HG02840 (cell line): Measurements from ENCODE around the gene PAGR1.
"Not testable (repeated sequence)": the region's sequence is repeated elsewhere in the genome, so short reads cannot be mapped to it uniquely, and the experiment has no call there.

Source experiments
- ATAC-seq: cut with Tn5 transposase; IDR thresholded peaks from one replicate; pipeline ENCODE4 v1.9.1; 2021; ENCODE audit warnings: mild to moderate bottlenecking, moderate library complexity, moderate number of reproducible peaks; ENCODE audit not compliant: unreplicated experiment, low FRiP score

PAGR1 gene

DNA sequence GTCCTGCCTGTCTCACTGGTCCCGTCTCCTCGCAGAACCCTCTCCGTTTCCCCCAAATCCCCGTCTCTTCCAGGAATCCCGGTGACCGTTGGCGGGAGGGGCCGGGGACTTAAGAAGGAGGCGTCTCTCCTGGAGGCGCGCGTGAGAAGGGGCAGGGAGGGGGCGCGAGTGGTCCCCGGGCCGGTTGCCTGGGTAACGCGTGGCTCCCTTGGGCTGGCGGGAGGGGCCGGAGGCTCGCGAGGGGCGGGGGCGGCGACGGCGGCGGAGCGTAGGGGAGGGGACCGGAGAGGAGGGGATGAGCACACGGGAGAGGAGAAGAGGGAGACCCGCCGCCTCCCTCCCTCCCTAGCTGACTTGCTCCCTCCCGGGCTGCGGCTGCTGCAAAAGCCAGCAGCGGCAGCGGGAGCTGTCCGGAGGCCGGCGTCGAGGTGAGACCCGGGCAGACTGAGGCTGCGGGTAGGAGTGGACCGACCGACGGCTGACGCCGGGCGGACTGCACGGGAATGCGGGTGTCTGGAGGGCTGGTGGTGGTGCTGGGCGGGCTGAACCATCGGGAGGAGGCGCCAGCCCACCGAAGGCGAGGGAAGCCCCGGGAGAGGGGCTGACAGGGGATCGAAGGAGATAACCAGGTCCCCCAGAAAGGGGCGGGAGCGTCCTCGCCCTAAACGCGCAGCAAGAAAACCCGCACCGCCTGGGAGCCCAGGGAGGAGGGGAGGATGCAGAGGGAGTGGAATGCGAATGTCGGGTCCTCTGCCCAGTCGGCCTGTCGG, 3.9 kb upstream of the PAGR1 start, which contains the start of gene PRRT2:
PRRT2 (plus strand) TSS at position 298 of the 770 bp plus-strand sequence. CDS start 862 bp downstream, outside the sequence.
- ATAC-seq = no peak

DNA sequence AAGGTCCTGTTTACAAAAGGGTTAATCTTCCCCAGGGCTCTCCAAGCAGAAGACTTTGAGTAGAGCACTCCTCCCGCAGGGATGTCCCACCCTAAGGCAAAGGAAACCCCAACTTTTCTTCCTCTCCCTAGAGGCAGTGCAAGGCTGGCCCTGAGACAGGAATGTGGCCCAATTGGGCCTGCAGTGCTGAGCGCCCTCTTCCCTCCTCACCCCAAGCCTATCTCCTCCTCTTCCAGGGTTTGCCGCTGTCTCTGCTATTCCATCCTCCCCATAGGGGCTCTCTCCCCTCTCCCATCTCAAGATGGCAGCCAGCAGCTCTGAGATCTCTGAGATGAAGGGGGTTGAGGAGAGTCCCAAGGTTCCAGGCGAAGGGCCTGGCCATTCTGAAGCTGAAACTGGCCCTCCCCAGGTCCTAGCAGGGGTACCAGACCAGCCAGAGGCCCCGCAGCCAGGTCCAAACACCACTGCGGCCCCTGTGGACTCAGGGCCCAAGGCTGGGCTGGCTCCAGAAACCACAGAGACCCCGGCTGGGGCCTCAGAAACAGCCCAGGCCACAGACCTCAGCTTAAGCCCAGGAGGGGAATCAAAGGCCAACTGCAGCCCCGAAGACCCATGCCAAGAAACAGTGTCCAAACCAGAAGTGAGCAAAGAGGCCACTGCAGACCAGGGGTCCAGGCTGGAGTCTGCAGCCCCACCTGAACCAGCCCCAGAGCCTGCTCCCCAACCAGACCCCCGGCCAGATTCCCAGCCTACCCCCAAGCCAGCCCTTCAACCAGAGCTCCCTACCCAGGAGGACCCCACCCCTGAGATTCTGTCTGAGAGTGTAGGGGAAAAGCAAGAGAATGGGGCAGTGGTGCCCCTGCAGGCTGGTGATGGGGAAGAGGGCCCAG, 3.0 kb upstream of the PAGR1 start:
- ATAC-seq = no peak

DNA sequence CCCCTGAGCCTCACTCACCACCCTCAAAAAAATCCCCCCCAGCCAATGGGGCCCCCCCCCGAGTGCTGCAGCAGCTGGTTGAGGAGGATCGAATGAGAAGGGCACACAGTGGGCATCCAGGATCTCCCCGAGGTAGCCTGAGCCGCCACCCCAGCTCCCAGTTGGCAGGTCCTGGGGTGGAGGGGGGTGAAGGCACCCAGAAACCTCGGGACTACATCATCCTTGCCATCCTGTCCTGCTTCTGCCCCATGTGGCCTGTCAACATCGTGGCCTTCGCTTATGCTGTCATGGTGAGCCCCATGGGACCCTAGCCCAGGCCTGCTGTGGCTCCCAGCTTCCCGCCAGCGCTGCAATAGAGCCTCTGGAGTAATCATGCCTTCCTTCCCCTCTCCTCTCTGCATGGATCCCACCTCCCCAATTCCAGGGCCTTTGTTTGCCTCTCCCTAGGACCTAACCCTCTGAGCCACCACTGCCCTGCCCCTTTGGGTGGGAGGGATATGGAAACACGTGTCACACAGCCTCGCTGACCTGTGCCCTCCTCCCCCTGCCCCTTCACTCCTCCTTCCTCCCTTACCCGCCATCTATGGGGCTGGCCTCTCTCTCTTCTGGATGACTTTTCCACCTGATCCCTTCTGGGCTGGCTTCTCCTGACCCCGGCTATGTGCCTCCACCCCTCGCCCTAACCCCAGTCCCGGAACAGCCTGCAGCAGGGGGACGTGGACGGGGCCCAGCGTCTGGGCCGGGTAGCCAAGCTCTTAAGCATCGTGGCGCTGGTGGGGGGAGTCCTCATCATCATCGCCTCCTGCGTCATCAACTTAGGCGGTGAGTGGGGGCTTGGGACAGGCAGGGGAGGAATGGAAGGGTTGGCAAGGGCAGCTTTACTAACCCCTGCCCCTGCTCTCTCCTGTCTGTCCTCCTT, 2.0 kb upstream of the PAGR1 start:
- no peak for ATAC-seq

DNA sequence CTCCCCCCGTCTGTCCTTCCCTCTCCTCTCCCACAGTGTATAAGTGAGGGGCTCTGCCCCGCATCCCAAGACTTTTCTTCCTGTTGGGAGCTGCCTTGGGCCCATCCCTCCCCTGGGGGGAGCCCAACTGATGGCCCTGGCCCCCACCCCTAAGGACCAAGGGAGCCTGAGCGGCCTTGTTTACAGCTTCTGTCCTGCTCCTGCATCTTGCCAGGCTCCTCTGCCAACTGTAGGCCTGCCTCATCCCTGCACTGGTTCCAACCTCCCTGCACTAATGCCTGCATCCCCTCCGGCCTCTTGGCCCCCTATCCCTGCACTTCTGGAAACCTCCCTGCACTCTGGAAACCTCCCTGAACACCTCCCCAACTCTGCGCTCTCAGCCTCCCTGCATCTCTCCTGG, 1.4 kb upstream of the PAGR1 start:
- no peak for ATAC-seq

DNA sequence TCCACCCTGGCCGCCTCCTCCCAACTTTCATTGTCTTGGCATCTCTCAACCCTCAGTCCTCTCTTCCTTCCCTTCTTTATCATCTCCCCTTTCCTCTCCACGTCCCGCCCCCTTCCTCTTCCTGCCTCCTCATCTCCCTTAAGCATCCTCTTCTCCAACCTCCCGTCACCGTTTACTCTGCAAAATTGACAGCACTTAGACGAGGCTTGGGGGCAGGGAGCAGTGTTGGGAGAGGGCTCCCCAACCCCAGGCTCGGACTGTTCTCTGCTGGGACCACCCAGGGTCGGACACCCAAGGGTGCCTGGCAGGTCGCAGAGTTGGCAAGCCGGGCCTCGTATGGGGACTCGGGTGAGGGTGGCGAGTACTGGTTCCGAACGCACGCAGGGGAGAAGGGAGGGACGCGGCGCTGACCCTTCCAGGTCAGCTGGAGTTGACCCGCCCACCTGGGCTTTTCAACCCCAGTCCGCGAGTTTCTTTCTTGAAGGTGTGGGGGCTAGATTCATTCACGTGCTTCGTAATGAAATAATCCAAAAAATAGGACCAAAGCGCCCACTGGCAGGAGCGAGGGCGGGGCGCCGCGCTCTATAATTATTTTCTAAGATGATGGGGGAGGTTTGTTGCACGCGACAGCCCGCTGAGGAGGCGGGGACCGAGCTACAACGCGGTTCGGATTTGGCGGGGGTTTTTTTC, 775 bp upstream of the PAGR1 start:
- no peak for ATAC-seq

DNA sequence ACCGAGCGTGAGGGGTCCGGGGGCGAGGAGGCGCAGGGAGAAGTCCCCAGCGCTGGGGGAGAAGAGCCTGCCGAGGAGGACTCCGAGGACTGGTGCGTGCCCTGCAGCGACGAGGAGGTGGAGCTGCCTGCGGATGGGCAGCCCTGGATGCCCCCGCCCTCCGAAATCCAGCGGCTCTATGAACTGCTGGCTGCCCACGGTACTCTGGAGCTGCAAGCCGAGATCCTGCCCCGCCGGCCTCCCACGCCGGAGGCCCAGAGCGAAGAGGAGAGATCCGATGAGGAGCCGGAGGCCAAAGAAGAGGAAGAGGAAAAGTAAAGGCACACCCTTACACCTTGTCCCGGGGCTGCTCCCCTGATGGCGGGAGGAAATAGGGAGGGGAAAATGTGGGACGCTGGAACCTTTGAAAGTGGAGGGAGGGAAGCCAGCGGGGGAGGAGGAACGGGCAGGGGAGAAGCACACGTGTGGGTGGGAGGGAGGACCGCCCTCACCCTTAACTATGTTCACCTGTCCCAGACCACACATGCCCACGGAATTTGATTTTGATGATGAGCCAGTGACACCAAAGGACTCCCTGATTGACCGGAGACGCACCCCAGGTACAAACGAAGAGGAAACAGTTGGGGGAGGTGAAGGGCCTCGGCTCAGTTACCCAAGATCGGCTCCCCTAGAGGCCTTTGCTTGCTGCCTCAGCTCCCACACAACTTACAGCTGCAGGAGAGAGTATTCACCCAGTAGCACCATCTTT, 916 bp downstream of the PAGR1 start:
- ATAC-seq = no peak

DNA sequence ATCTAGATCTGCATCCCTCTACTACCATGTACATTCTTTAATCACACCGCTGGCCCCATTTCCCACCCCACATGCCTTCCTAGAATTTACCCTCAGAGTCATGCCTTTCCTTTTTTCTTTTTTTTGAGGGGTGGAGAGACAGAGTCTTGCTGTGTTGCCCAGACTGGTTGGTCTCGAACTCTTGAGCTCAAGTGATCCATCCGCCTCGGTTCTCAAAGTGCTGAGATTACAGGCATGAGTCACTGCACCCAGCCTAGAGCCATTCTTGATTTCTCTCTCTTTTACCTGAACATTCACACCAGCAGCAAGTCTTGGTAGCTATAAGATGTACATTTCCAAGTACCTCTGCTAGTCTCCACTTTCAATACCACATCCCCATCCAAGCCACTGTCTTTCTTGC, 2.1 kb downstream of the PAGR1 start:
- ATAC-seq = no peak

DNA sequence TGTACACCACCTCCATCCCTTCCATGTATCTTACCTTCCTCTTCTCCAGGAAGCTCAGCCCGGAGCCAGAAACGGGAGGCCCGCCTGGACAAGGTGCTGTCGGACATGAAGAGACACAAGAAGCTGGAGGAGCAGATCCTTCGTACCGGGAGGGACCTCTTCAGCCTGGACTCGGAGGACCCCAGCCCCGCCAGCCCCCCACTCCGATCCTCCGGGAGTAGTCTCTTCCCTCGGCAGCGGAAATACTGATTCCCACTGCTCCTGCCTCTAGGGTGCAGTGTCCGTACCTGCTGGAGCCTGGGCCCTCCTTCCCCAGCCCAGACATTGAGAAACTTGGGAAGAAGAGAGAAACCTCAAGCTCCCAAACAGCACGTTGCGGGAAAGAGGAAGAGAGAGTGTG, 3.6 kb downstream of the PAGR1 start:
- ATAC-seq = no peak

DNA sequence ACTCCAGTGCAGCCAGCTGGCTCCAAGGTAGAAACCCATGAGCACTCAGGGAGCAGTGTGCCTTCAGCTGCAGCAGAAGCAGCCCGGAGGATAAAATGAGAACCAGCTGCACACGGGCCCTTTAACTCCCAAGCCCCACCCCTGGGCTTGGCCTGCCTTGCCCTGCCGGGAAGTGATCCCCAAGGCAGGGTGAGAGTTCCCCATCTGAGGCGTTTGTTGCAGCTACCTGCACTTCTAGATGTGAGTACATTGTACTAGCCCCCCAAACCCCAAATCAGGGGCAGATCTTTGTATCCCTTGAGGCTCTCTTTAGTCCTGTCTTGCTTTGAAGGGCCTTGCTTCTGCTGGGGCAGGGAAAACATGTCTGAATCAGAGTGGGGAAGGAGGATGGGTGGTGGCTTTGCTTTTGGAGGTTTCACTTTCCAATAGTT, 4.3 kb downstream of the PAGR1 start, which contains the start of gene MVP:
MVP (plus strand) TSS at position 192 of the 431 bp plus-strand sequence. CDS start 10,088 bp downstream, outside the sequence.
- no peak for ATAC-seq

DNA sequence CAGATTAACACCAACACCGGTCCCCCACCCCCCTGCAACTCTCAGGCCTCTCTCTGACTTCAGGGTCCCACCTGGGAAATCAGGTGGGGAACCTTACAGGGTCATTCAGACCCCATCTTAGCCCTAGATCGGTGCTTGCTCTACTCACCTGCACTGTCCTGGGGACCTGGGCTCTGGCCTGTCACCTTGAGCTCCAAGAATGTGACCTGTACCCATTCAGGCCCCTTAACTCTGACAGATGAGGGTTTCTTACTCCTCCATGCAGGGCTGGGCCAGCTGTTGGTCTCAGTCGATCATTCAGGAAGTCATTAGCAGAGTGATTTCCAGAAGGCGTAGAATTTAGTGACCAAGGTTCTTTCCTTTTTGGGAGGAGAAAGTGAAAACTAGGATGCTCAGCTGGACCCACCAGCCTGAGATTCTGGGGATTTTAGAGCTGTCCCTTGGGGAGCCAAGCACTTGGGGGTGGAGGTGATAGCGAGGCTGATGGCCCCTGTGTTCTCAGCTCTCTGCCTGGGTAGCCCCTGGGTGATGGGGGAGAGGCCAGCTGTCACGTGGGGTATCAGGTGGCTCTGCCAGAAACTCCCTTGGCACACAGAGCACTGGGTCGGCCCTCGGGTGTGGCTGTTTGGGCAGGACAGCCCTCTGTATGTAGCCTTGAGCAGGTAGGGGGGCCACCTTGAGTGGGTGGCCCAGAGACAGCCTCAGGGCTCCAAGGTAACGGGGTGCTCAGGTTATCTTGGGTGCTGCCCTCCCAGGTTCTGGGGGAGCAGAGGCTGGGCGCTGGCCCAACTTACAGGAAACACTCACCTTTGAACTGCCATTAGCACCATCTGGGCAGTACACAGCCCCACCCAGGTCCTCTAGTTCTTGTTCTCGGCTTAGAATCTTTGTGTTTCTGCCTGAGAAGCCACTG, 5.0 kb downstream of the PAGR1 start:
- no peak for ATAC-seq

DNA sequence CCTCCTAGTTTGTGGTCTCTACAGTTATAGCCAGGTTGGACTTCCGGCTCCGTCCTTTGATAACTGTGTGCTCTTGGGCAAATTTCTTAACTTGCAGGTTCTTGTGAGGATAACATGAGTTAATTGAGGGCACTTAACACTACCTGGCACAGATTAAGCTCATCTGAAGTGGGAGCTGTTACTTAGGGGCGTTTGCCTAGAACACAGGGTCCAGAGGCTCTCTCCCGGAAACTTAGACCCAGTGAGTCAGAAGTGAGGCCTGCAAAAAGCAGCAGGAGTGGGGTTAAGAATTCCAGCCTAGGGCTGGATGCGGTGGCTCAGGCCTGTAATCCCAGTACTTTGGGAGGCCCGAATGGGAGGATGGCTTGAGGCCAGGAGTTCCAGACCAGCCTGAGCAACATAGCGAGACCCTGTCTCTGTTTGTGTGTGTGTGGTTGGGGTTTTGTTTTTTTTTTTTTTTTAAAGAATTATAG, 5.7 kb downstream of the PAGR1 start:
- no peak for ATAC-seq

DNA sequence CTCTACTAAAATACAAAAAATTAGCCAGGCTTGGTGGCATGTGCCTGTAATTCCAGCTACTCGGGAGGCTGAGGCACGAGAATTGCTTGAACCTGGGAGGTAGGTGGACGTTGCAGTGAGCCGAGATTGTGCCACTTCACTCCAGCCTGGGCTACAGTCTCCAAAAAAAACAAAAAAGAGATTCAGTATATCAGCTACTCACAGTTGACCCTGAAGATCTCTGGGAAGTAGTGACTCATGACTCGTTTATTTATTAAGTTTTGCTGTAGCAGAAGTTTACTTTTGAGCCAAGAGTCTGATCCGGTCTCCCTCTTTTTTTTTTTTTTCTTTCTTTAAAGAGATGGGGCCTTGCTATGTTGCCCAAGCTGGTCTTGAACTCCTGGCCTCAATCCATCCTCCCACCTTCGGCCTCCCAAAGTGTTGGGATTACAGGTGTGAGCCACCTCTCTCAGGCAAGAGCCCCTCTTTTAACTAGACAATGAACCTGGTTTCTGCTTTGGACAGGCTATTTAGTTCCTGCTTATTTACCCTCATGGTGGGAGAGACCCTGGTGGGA, 8.7 kb downstream of the PAGR1 start:
- no peak for ATAC-seq

DNA sequence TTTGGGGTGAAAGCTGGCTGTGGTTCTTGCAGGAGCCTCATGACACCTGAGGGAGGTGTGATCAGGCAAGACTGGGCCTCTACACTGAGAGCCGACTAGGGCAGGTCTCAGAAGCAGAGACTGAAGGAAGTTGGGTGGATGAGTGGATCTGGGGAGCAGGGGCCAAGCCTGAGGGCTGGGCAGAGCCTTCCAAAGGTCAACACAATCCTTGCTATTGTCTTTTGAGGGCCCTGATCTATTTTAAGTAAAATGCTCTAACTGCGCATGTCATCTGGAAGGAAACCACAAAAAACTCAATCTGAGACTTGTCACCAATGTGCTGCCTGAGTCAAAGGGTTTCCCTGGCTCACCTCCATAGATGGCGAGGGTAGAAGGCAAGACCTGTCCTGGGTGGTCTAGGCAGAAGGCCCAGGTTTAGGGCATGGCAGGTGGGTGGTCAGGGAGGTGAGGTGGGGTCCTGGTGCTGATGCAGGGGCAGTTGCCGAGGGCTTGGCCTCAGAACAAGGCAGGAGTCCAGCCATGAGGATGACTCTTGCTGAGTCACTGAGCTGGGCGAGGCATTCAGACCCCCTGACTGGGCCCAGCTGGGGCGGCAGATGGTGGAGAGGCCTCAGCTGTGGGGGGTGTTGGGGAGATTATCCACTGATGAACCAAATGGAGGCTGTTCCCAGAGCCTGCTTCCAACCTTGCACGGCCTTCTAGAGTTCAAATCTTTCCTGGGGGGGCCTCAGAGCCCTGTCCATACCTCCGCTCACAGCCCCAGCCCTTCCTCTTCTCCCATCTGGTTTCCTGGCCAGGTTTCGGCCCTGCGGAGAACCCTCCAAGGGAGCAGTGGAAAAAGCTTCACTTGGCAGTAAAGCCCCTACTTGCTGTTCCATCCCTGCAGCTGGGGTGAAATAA, 9.4 kb downstream of the PAGR1 start:
- no peak for ATAC-seq

DNA sequence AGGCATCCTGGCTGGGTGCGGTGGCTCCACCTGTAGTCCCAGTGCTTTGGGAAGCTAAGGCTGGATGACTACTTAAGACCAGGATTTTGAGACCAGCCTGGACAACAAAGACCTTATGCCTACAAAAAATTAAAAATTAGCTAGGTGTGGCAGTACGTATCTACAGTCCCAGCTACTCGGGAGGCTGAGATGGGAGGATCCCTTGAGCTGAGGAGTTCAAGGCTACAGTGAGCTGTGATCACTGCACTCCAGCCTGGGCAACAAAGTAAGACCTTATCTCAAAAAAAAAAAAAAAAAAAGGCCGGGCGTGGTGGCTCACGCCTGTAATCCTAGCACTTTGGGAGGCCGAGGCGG, 10.4 kb downstream of the PAGR1 start:
- no peak for ATAC-seq

DNA sequence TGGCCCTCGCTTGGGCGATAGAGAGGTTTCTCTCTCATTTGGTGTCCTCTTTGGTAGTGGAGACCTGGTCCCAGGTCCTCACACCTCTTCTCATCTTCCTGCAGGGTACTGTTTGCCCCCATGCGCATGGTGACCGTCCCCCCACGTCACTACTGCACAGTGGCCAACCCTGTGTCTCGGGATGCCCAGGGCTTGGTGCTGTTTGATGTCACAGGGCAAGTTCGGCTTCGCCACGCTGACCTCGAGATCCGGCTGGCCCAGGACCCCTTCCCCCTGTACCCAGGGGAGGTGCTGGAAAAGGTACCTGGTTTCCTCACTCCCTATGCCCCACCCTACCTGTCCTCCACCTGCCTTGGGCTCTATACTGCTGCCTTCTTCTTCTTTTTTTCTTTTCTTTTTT, 14.8 kb downstream of the PAGR1 start:
- no peak for ATAC-seq

DNA sequence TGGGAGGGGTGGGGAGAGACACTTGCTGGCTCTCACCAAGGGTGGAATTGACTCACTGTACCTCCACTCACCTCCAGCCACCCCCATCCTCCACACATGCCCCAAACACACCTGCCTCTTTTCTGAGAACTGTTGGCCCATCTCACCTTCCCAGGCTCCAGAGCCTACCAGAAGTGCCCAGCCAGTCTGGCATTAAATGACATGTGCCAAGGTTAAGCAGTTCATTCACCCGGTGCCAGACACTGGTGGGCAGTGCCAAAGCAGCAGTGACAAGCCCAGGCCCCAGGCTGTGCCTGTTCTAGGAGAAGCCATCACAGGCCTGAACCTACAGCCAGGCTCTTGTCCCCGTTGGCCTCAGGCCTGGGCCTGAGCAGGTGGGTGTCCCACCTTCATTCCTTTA, 15.5 kb downstream of the PAGR1 start:
- ATAC-seq = no peak

DNA sequence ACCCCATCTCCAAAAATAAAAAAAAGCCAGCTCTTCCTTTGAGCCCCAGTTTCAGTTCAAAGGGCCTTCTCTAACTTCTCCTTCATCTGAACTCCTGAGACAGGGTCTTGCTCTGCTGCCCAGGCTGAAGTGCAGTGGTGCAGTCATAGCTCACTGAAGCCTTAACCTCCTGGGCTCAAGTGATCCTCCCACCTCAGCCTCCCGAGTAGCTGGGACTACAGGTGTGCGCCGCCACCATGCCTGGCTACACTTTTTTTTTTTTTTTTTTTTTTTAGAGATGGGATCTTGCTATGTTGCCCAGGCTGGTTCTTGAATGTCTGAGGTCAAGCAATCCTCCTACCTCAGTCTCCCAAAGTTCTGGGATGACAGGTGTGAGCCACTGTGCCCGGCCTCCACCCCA, 17.3 kb downstream of the PAGR1 start:
- ATAC-seq = not testable (repeated sequence)
